Upper lobe of left lung (tissue), 6 donors: Measurements from ENCODE around the gene MT1G. TPM values are rescaled to one million over a fixed set of nuclear protein-coding genes. Genes with fewer than 3 reads are reported as not detected.
A peak's percentile ranks its signal among the peaks of the same experiment; 100 is the strongest.
"Not testable (repeated sequence)": the region's sequence is repeated elsewhere in the genome, so short reads cannot be mapped to it uniquely, and the experiment has no call there.

ENCODE experiments used
- ATAC-seq, 2 donors: fragments of 200-7000 bp; cut with Tn5 transposase; one replicate each; pipeline ENCODE4 v1.9.1; 2022; ENCODE audit warnings: mild to moderate bottlenecking in 2 of 2, moderate library complexity in 2 of 2; ENCODE audit not compliant: low FRiP score in 2 of 2
- DNase-seq, 2 donors: peaks; one replicate each; pipeline ENCODE4 v3.0.0-alpha.2; 2019 to 2020
- H3K27ac ChIP-seq, 4 donors: fragments of 200-600 bp; sonication (generic); one replicate each; pipeline ENCODE4 v1.5.1; 2016 to 2019
- H3K27me3 ChIP-seq, 4 donors: fragments of 200-600 bp; sonication (generic); one replicate each; pipeline ENCODE4 v1.5.1; 2017 to 2019
- H3K36me3 ChIP-seq, 4 donors: fragments of 200-600 bp; sonication (generic); one replicate each; pipeline ENCODE4 v1.5.1; 2016 to 2019
- H3K4me1 ChIP-seq, 4 donors: fragments of 200-600 bp; sonication (generic); one replicate each; pipeline ENCODE4 v1.5.1; 2018 to 2019
- H3K4me3 ChIP-seq, 4 donors: fragments of 200-600 bp; sonication (generic); one replicate each; pipeline ENCODE4 v1.5.1; 2017 to 2019; ENCODE audit warnings: mild to moderate bottlenecking in 2 of 4, moderate library complexity in 1 of 4
- H3K9me3 ChIP-seq, 4 donors: fragments of 200-600 bp; sonication (generic); one replicate each; pipeline ENCODE4 v1.5.1; 2018 to 2019
- EP300 ChIP-seq, 4 donors: sonication (generic); formaldehyde crosslinking; IDR thresholded peaks; one replicate each; pipeline ENCODE4 v1.5.1; 2017; ENCODE audit warnings: antibody characterized with exemption in 4 of 4, control low read depth in 2 of 4
- POLR2A ChIP-seq, 4 donors: fragments of 450-650 bp; IDR thresholded peaks; one replicate each; pipeline ENCODE4 v1.5.1; 2016 to 2017; ENCODE audit warnings: antibody characterized with exemption in 4 of 4, mild to moderate bottlenecking in 2 of 4
- POLR2AphosphoS5 ChIP-seq, 2 donors: sonication (generic); formaldehyde crosslinking; IDR thresholded peaks; one replicate each; pipeline ENCODE4 v1.5.1; 2017; ENCODE audit warnings: antibody characterized with exemption in 2 of 2
- WGBS, 2 donors: methylation state at CpG; one replicate each; pipeline ENCODE4 v1.1.5; 2017 to 2018; 5-methylcytosine and 5-hydroxymethylcytosine counted together
- total RNA-seq, 6 donors: library from RNA; depleted of rRNA in 4 of 6; stranded (reverse); fragments of >200 nt in 4 of 6; gene quantifications; one replicate each; pipeline versions ENCODE4 v1.1.0 to v1.2.1, GENCODE V29; 2016 to 2021
- TF ChIP-seq, protein P1 (sequence below), 6 experiments: fragments of 450-650 bp in 4 of 6; fragments of 200-600 bp in 2 of 6; sonication (generic) in 2 of 6; IDR thresholded peaks; one replicate each; pipeline ENCODE4 v1.5.1; 2016 to 2019; ENCODE audit warnings: antibody characterized with exemption in 6 of 6
- donor health status: DM: no; HTN: no; CAD: no; lungs with moderate emphysema.
- donor health status: DM: no; HTN: yes; CAD: no; lungs with severe emphysema.

The MT1G gene
- total RNA-seq, 6 donors from 2014 or later = 4.5 to 93.0 (median 14.0) TPM; not detected in 1

- ATAC-seq (peak; percentile 96), DNase-seq (peak; percentile 88 to 94)
- Histone ChIP-seq H3K9me3 (no peaks in the 10 kb centered on the region), H3K27me3 (peaks cover 0 to 4% (median 1%) of the 10 kb centered on the region in 4 donors), H3K4me3 (peak within 1 kb of the TSS; percentile 44 to 70 (median 58)), H3K36me3 (no peaks in the 10 kb centered on the region), H3K4me1 (peaks cover 5 to 29% (median 17%) of the 10 kb centered on the region in 4 donors), H3K27ac (peak within 1 kb of the TSS; percentile 88 to 97 (median 92))
- WGBS, 2 donors = 0 to 2% methylated on average over 30 to 62 of the region's 62 CpGs
- TF ChIP-seq POLR2A (IDR thresholded peaks at IDR 0.05) (peak; percentile 44 to 93 (median 75)), POLR2AphosphoS5 (IDR thresholded peaks at IDR 0.05) (peak; percentile 93 to 98), EP300 (IDR thresholded peaks at IDR 0.05) (peak in 3 of 4 donors; percentile 91 to 97 (median 95))
- TF ChIP-seq, protein P1, sequence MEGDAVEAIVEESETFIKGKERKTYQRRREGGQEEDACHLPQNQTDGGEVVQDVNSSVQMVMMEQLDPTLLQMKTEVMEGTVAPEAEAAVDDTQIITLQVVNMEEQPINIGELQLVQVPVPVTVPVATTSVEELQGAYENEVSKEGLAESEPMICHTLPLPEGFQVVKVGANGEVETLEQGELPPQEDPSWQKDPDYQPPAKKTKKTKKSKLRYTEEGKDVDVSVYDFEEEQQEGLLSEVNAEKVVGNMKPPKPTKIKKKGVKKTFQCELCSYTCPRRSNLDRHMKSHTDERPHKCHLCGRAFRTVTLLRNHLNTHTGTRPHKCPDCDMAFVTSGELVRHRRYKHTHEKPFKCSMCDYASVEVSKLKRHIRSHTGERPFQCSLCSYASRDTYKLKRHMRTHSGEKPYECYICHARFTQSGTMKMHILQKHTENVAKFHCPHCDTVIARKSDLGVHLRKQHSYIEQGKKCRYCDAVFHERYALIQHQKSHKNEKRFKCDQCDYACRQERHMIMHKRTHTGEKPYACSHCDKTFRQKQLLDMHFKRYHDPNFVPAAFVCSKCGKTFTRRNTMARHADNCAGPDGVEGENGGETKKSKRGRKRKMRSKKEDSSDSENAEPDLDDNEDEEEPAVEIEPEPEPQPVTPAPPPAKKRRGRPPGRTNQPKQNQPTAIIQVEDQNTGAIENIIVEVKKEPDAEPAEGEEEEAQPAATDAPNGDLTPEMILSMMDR (IDR thresholded peaks at IDR 0.05) = no peak
Observed at GRCh38 chr16:56625140-56625942, 42.5 kb downstream of the MT1G start, which contains the start of gene MT1E. Gene MT1E (plus strand): TSS chr16:56625781. CDS start chr16:56625852, 71 bp downstream.

DNA sequence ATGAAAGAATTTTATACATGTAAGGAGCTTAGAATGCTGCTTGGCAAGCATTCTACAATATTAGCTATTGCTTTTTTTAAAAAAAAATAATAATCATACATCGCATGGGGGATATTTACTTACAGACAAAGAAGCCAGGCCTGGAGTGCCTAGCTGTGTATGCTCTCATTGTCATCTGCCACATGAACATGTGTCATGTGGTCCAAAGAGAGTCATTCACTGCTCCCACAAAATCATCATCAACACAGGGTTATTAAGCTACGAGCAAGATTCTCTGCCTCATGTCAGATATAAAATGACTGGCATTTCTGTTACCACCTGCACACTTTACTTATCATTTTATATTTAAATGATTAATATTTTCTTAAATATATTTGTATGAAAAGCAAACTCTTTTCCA, 44.2 kb downstream of the MT1G start:
- DNase-seq (no peak), ATAC-seq (no peak)
- peaks cover 5 to 29% (median 17%) of the 10 kb centered on the region in 4 donors for H3K4me1 ChIP-seq
- WGBS, 2 donors = 89 to 97% methylated on average over 2 of the region's 2 CpGs
- H3K27me3 ChIP-seq = peaks cover 0 to 4% (median 1%) of the 10 kb centered on the region in 4 donors
- H3K27ac ChIP-seq = no peak overlapping the region
- H3K36me3 ChIP-seq = no peaks in the 10 kb centered on the region
- no peaks in the 10 kb centered on the region for H3K9me3 ChIP-seq
- H3K4me3 ChIP-seq = no peak overlapping the region
- TF ChIP-seq POLR2A (IDR thresholded peaks at IDR 0.05) (no peak), POLR2AphosphoS5 (IDR thresholded peaks at IDR 0.05) (no peak), EP300 (IDR thresholded peaks at IDR 0.05) (no peak)
- TF ChIP-seq, protein P1 (IDR thresholded peaks at IDR 0.05) = no peak

DNA sequence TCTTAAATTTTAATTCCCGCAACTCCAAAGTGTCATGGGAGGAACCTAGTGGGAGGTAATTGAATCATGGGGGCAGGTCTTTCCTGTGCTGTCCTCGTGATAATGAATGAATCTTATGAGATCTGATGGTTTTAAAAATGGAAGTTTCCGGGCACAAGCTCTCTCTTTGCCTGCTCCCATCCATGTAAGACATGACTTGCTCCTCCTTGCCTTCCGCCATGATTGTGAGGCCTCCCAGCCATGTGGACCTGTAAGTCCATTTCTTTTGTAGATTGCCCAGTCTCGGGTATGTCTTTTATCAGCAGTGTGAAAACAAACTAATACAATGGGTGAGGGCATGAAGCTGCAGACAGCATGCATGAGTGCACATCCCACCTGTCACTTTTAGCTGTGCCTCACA, 44.7 kb downstream of the MT1G start:
- WGBS, 2 donors = 94 to 98% methylated on average over 5 of the region's 5 CpGs
- not testable (repeated sequence) for H3K9me3 ChIP-seq

DNA sequence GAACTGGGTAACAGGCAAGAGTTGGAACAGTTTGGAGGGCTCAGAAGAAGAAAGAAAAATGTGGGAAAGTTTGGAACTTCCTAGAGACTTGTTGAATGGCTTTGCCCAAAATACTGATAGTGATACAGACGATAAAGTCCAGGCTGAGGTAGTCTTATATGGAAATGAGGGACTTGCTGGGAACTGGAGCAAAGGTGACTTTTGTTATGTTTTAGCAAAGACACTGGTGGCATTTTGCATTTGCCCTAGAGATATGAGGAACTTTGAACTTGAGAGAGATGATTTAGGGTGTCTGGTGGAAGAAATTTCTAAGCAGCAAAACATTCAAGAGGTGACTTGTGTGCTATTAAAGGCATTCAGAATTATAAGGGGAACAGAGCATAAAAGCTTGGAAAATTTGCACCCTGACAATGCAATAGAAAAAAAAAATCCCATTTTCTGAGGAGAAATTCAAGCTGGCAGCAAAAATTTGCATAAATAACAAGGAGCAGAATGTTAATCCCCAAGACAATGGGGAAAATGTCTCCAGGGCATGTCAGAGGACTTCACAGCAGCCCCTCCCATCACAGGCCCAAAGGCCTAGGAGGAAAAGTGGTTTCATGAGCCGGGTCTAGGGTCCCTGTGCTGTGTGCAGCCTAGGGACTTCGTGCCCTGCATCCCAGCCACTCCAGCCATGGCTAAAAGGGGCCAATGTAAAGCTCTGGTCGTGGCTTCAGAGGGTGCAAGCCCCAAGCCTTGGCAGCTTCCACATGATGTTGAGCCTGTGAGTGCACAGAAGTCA, 46.0 kb downstream of the MT1G start:
- DNase-seq, H3K36me3 ChIP-seq, H3K27me3 ChIP-seq, H3K4me3 ChIP-seq, H3K9me3 ChIP-seq, ATAC-seq, H3K27ac ChIP-seq: not testable (repeated sequence)
- WGBS, 2 donors = 80 to 89% methylated on average over 3 to 4 of the region's 4 CpGs
- peaks cover 8 to 34% (median 26%) of the 10 kb centered on the region in 4 donors for H3K4me1 ChIP-seq

More for the DNA sequence above, 44.7 kb downstream of the MT1G start:
- not testable (repeated sequence) for H3K27ac ChIP-seq, DNase-seq, H3K27me3 ChIP-seq, H3K36me3 ChIP-seq, H3K4me3 ChIP-seq, ATAC-seq
- peaks cover 3 to 29% (median 17%) of the 10 kb centered on the region in 4 donors for H3K4me1 ChIP-seq

DNA sequence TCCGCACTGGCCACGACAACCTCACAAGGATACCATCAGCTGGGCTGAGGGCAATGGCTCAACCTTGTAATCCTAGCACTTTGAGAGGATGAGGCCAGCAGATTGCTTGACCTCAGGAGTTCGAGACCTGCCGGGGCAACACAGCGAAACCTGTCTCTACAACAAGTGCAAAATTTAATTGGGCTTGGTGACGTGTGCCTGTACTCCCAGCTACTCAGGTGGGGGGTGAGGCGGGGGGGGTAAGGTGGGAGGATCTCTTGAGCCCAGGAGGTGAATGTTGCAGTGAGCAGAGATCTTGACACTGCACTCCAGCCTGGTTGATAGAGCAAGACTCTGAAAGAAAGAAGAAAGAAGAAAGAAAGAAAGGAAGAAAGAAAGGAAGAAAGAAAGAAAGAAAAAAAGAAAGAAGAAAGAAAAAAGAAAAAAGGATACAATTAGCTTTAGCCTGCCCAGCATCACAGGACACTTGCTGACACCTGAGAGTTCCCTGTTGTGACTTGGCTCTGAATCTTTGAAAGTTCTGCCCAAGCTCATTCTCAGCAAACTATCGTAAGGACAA, 47.4 kb downstream of the MT1G start:
- TF ChIP-seq POLR2A (IDR thresholded peaks at IDR 0.05) = no peak
- TF ChIP-seq POLR2AphosphoS5 (IDR thresholded peaks at IDR 0.05) = no peak
- TF ChIP-seq, protein P1 (IDR thresholded peaks at IDR 0.05) = no peak
- no peak for TF ChIP-seq EP300 (IDR thresholded peaks at IDR 0.05)
- 82 to 92% methylated on average over 7 to 8 of the region's 8 CpGs for WGBS, 2 donors
- ATAC-seq = no peak
- H3K4me3 ChIP-seq = no peak overlapping the region
- H3K27ac ChIP-seq = no peak overlapping the region
- peaks cover 8 to 23% (median 17%) of the 10 kb centered on the region in 4 donors for H3K4me1 ChIP-seq
- H3K27me3 ChIP-seq = peaks cover 0 to 2% (median under 1%) of the 10 kb centered on the region in 4 donors
- no peak for DNase-seq
- H3K9me3 ChIP-seq = no peaks in the 10 kb centered on the region
- H3K36me3 ChIP-seq = no peaks in the 10 kb centered on the region
